Hepatocyte (in vitro differentiated cells): ENCODE data around the gene GFER.

Experiments
- EZH2 ChIP-seq: fragments of 200-600 bp; sonication (generic); IDR thresholded peaks from 2 replicates; pipeline ENCODE4 v1.6.1; 2016; ENCODE audit warnings: antibody characterized with exemption, mild to moderate bottlenecking, borderline replicate concordance
- TF ChIP-seq, protein P1 (sequence below): fragments of 200-600 bp; sonication (generic); IDR thresholded peaks from 2 replicates; pipeline ENCODE4 v1.5.1; 2016; ENCODE audit warnings: antibody characterized with exemption, mild to moderate bottlenecking; ENCODE audit not compliant: poor library complexity

DNA sequence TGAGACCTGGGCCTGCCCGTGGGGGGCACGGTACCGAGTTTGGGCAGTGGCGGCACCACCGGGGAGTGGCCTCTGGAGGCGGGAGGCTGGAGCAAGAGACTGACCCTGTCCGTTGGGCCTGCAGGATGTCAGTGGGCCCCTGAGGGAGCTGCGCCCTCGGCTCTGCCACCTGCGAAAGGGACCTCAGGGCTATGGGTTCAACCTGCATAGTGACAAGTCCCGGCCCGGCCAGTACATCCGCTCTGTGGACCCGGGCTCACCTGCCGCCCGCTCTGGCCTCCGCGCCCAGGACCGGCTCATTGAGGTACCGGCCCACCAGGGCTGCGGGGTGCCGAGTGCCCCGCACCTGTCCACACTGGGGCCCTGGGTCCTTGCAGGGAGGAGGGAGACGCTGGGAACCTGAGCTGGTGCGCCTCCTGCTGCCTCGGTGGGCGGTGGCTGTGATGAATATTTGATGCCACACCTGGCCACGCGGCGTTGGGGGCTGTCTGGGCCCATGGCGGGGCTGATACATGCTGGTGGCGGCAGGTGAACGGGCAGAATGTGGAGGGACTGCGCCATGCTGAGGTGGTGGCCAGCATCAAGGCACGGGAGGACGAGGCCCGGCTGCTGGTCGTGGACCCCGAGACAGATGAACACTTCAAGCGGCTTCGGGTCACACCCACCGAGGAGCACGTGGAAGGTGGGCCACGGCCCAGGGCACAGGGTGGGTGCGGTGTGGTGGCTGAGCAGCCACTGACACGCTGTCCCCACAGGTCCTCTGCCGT is 52.4 kb downstream of the GFER start:
- TF ChIP-seq, protein P1, sequence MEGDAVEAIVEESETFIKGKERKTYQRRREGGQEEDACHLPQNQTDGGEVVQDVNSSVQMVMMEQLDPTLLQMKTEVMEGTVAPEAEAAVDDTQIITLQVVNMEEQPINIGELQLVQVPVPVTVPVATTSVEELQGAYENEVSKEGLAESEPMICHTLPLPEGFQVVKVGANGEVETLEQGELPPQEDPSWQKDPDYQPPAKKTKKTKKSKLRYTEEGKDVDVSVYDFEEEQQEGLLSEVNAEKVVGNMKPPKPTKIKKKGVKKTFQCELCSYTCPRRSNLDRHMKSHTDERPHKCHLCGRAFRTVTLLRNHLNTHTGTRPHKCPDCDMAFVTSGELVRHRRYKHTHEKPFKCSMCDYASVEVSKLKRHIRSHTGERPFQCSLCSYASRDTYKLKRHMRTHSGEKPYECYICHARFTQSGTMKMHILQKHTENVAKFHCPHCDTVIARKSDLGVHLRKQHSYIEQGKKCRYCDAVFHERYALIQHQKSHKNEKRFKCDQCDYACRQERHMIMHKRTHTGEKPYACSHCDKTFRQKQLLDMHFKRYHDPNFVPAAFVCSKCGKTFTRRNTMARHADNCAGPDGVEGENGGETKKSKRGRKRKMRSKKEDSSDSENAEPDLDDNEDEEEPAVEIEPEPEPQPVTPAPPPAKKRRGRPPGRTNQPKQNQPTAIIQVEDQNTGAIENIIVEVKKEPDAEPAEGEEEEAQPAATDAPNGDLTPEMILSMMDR = no peak
- no peak for TF ChIP-seq EZH2
